RPMI7951 (cell line): ENCODE results near the gene NAT16. TPM values are rescaled to one million over a fixed set of nuclear protein-coding genes. Genes with fewer than 3 reads are reported as not detected.

Source experiments
- DNase-seq: peaks from one replicate; pipeline ENCODE4 v3.0.0-alpha.2; 2012; ENCODE audit warnings: low read depth
- total RNA-seq: library from RNA; depleted of rRNA; stranded (reverse); fragments of >200 nt; shearing (Covaris generic); gene quantifications from 2 replicates; pipeline ENCODE4 v1.2.3, GENCODE V29; 2014

The NAT16 gene
- total RNA-seq, 1 experiment from 2014 or later, result not detected

- DNase-seq, result no peak
Measured at GRCh38 chr7:101171442-101171837, 8.7 kb downstream of the NAT16 start.

- DNase-seq, result no peak
Measured at GRCh38 chr7:101170617-101171441, 9.3 kb downstream of the NAT16 start.

GRCh38 chr7:101169838-101170551 lies 10.1 kb downstream of the NAT16 start:
- DNase-seq, result peak; percentile 54

DNA sequence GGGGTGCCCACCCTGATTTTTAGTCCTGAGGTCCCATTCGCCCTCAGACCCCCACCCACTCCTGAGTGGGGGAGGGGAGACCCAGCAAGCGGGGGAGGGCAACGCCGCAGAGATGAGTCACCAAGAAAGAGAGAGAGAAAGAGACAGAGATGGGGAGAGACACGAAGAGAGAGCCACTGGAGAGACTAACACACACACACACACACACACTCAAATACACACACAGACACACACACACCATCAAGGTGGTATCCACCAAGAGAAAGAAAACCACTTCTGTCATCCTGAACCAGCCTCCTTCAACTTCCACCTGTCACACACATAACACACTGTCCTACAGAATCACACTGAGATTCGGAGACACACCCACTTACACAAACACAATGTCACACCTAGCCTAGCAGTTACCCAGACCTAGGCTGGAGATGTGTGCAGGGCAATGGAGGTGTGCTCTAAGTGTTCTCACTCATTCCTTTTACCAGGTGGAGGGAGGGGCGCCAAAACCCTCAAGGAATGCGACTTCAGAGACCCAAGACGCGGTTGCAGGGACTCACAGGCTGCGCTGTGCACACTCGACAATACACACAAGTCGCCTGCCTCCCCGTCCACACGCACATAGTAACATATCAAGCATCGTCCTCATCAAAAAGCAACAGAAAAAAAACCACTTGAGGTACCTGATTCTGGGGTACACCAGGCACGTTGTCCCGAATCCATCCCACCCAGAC lies 10.8 kb downstream of the NAT16 start:
- no peak for DNase-seq

GRCh38 chr7:101168412-101169049 lies 11.6 kb downstream of the NAT16 start:
- no peak for DNase-seq

DNA sequence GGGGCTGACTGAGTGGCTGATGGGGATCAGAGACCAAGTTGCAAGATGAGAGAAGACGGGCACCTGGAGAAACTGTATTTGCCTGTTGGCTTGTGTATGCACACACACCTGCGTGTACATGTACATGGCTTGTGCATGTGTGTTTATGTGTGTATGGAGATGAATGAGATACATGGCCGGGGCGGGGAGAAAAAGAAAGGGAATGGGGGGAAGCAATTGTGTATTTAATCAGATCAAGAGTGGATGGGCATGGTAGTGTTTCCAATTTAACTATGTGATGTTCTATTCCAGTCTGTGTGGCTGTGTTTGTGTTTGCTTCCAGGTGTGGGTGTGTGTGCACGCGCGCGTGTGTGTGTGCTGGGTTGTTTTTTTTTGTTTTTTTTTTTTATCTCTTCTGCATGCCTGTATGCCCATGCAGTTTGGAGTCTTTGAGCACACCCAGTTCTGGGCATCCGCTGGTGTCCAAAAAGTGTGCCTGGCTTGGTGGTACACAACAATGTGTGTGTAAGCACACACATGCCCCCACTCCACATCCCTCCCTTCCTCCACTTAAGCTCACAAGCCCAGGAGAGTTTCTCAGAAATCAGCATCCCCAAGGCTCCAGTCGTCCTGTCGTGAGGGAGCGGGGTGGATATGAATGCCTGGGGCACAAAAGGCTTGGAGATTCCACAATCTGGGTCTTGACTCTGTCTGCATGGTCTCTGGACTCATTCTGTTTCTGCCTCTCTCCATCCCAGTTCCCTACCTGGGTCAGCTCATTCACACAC lies 12.3 kb downstream of the NAT16 start:
- DNase-seq, result no peak

GRCh38 chr7:101166909-101167644 lies 13.0 kb downstream of the NAT16 start:
- DNase-seq, result no peak

DNA sequence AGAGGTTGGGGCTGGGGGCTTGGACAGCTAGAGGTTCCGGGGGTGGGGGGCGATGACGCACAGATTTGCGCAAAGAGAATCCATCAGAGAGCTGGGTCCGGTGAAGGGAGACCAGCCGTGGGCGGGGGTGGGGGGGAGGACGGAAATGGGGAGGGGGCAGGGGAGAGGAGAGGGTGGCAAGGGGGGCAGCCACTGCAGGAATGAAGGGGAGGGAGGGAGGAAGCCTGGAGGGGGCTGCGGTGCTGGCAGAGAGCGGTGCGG lies 13.5 kb downstream of the NAT16 start:
- DNase-seq, result no peak

DNA sequence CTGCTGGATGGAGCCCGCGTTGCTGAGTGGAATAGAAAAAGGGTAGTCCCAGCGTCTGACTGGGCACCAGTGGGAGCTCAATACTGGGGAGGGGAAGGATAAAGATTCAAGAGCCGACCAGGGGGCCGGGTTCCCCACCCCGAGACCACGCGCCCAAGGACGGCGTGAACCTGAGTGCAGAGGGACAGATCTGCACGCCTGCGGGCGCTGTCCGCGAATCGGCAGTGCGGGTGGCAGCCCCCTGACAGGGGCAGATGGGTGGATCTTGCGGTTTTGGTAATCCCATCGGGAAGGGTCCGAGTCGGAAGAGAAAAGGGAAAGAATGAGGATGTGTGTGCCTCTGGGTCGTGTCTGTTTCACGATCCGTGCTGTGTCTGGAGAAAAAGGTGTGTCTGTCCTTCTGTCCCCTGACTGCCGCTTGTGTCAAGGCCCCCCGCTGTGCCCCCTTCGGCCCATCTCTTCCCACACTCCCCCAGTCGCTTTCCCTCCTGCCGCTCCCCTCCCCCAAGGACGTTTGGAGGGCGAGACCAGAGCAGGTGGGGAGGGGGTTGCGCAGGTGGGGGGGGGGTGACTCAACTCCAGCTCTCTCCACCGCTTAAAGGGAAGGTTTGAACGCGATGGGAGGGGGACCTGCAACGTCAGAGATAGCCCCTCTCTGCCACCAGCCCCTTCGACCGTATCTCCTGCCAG lies 14.0 kb downstream of the NAT16 start:
- DNase-seq, result no peak

DNA sequence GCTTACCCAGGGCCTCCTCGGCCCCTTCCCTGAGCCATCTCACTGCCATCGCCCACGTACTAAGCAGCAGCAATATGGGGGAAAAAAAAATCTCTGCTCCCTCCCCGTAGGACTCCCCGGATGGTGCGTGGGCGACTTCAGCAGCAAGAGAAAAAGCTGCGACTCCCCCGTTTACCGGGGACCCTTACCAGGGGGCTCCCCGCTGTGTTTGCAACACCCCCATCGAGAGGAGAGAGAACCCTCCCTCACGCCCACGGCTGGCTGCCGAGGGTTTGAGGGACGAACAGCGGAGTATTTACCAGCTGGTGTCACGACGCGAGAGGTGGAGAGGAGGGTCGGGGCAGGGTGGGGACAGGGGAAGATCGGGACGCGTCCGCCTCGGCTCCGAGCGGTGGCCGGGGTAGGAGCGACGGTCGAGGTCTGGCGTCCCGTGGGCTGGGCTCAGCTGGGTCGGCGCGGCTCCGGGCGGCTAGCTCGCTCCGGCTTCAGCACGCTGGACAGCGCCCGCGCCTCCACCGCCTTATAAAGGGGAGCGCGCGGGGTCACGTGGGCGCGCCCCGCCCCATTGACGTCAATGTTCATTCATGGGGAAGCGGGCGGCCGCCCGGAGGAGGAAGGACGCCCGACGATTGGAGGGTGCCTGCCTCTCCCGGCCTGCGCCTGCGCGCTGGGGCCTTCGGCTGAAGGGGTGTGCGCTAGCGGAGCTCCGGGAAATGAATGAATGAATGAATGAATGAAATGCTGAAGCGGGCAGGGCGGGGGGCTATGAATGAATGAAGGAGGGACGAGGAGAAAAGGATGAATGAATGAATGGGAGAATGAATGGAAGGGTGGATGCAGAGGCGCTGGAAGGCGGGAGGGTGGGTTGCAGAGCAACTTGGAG lies 14.8 kb downstream of the NAT16 start, which contains the start of gene VGF:
TSS of gene VGF (minus strand) at position 495 of the 883 bp plus-strand sequence. CDS start 726 bp downstream, outside the sequence.
- DNase-seq, result peak; percentile 92

- peak; percentile 64 for DNase-seq
Measured at GRCh38 chr7:101164071-101164840, 15.8 kb downstream of the NAT16 start.

- DNase-seq, result no peak
Measured at GRCh38 chr7:101163279-101164070, 16.6 kb downstream of the NAT16 start.

DNA sequence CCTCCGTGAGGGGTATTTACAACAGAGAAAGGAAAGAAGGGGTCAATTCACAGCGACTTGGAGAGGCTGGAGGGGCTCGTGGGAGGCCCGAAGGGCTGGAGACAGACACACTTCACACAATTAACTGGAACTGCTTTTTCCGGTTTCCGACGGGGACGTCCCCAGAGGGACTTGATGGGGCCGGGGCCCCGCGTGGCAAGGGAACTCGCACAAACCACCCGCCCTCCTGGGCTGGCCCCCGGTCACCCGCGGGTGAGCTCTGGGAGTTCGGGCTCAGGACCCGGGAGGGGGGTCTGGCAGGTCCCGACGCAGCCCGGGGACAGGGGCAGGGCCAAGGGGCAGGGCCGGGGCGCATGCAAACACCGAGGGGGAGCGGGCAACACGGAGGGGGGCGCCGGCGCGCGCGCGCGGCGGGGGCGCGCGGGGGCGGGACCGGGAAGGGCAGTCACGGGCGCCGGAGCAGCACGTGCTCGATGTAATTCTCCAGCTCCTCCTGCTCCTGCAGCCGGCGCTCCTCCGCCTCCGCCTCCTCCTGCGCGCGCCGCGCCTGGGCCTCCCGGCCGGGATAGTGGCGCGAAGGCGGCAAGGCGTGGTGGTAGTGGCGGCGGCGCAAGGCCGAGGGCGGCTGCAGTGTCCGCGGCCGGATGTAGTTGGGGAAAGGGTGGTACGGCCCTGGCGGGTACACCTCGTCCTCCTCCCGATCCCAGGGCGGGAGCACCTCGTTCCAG lies 17.4 kb downstream of the NAT16 start:
- DNase-seq, result peak; percentile 59

GRCh38 chr7:101161692-101162471 lies 18.2 kb downstream of the NAT16 start:
- no peak for DNase-seq

DNA sequence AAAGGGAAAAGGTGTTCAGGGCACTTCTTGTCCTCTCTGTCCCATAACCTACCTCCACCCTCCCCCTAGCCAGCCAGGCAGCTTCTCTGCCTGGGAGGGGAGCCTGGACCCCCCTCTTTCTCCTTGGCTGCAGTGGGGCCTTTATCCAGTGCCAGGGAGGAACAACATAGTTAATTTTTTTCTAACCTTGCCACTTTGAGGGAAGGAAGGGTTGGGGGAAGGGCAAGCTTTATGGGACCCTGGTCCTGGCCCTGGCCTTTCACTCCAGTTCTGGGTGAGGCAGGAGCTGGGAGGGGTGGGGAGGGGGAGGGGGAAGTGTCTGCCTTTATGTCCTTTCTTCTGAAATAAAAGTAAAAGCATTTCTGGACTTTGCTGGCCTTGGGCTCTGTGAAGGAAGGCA lies 19.2 kb downstream of the NAT16 start:
- no peak for DNase-seq
